Fibroblast of lung (primary cell): ENCODE data around the gene MYO1F.

Experiments used
- CTCF ChIP-seq, 2 donors: IDR thresholded peaks in 1 of 2; conservative IDR thresholded peaks in 1 of 2; 1 replicate in 1 of 2; 2 replicates in 1 of 2; pipeline ENCODE4 v1.5.1; 2011 to 2012; ENCODE audit warnings: low read length in 2 of 2, control low read depth in 1 of 2, inconsistent platforms in 1 of 2, low read depth in 1 of 2, mild to moderate bottlenecking in 1 of 2
- EZH2 ChIP-seq: IDR thresholded peaks from 2 replicates; pipeline ENCODE4 v1.5.1; 2012; ENCODE audit warnings: low read length, control low read depth, mild to moderate bottlenecking; ENCODE audit errors: missing control alignments

GRCh38 chr19:8626842-8627241, 49.6 kb upstream of the MYO1F start:
- TF ChIP-seq CTCF (conservative IDR thresholded peaks at IDR 0.05 in 1 of 2, IDR thresholded peaks at IDR 0.05 in 1 of 2; ENCODE audit: low read depth in 1 of 2, low read length in 2 of 2) (no peak), EZH2 (no peak)
